Neuron (in vitro differentiated cells): ENCODE measurements around the gene MSMB.
"Not testable (repeated sequence)": the region's sequence is repeated elsewhere in the genome, so short reads cannot be mapped to it uniquely, and the experiment has no call there.

Experiments
- H2AFZ ChIP-seq: one replicate; pipeline ENCODE4 v1.6.1; 2013; ENCODE audit warnings: low read depth, mild to moderate bottlenecking, inconsistent platforms, low read length, moderate library complexity
- H3K27me3 ChIP-seq: one replicate; pipeline ENCODE4 v1.6.1; 2013; ENCODE audit warnings: low read length; ENCODE audit not compliant: insufficient read depth
- H3K36me3 ChIP-seq: one replicate; pipeline ENCODE4 v1.6.1; 2013; ENCODE audit warnings: low read length; ENCODE audit not compliant: insufficient read depth
- H3K4me1 ChIP-seq: one replicate; pipeline ENCODE4 v1.6.1; 2013; ENCODE audit warnings: low read length; ENCODE audit not compliant: insufficient read depth
- H3K4me3 ChIP-seq: 2 replicates; pipeline ENCODE4 v1.5.1; 2013; ENCODE audit warnings: mild to moderate bottlenecking, low read length, moderate library complexity
- H3K9me3 ChIP-seq: one replicate; pipeline ENCODE4 v1.6.1; 2013; ENCODE audit warnings: low read length

MSMB gene

DNA sequence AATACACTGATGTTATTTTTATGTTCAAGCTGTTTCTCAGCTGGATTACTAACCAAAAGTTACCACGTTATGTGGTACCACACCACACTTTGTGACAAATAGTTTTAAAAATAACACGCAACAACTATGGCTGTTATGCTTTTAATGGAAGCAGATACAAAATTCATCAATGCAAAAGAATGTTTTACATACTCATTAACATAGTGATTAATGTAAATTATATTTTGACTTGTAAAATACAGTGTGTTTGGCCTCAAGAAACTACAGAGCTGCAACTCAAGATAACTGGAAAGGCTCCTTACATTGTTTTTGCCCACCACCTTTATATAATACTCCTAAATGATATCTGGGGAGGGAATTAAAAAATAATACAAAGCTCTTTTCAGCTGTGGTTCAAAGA lies 41.1 kb downstream of the MSMB start:
- Histone ChIP-seq H3K9me3 (peaks cover 2% of the 10 kb centered on the region), H3K36me3 (peaks cover 86% of the 10 kb centered on the region), H3K4me1 (no peaks in the 10 kb centered on the region)

DNA sequence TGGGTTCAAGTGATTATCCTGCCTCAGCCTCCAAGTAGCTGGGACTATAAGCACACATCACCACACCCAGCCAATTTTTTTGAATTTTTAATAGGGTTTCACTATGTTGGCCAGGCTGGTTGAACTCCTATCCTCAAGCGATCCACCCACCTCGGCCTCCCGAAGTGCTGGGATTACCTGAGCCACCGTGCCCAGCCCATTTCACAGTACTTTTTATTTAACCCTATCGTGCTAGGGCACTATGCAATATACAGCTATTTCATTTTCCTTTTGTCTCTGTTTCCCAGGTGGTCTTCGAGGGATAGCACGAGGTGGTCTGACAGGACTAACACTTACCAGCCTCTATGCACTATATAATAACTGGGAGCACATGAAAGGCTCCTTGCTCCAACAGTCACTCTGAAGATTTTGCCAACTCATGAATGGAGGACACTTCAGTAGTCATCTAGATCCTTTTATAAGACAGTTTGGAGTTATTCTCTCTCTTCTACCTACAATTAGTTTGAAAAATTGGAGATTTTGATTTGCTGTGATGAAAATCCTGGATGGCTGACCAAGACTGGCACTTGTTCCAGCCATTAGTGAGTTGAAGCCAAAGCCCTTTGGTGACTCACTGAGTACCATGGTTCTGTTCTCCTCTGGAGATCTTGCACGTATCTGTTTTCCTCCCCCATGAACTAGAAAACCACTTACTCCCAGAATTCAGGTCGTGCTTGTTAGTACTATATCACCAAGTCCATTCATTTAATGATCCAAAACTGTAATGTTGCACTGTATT lies 43.0 kb downstream of the MSMB start:
- peaks cover 2% of the 10 kb centered on the region for H3K9me3 ChIP-seq
- no peaks in the 10 kb centered on the region for H3K27me3 ChIP-seq
- H3K36me3 ChIP-seq: peaks cover 75% of the 10 kb centered on the region
- H3K4me1 ChIP-seq: no peaks in the 10 kb centered on the region
- H3K4me3 ChIP-seq: no peak overlapping the region
- H2AFZ ChIP-seq: no peak overlapping the region

More for the DNA sequence above, 41.1 kb downstream of the MSMB start:
- H2AFZ ChIP-seq: no peak overlapping the region
- no peaks in the 10 kb centered on the region for H3K27me3 ChIP-seq
- H3K4me3 ChIP-seq: no peak overlapping the region

DNA sequence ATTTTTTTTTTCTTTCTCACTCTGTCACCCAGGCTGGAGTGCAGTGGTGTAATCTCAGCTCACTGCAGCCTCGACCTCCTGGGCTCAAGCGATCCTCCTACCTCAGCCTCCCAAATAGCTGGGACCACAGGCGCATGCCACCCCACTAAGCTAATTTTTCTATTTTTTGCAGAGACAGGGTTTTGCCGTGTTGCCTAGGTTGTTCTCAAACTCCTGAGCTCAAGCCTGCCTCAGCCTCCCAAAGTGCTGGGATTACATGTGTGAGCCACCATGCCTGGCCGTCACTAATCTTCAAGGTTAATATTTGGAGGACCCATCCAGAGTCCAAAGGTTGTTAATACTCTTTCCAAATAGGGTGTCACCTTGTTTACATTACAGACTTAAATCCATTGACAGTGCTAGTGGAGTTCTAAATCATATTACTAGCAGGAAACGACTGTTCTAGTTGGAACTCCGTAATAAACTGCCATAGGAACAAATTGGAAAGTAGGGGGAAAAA lies 43.8 kb downstream of the MSMB start:
- H3K4me1 ChIP-seq, H2AFZ ChIP-seq, H3K27me3 ChIP-seq, H3K9me3 ChIP-seq, H3K4me3 ChIP-seq: not testable (repeated sequence)
- H3K36me3 ChIP-seq: peaks cover 76% of the 10 kb centered on the region

DNA sequence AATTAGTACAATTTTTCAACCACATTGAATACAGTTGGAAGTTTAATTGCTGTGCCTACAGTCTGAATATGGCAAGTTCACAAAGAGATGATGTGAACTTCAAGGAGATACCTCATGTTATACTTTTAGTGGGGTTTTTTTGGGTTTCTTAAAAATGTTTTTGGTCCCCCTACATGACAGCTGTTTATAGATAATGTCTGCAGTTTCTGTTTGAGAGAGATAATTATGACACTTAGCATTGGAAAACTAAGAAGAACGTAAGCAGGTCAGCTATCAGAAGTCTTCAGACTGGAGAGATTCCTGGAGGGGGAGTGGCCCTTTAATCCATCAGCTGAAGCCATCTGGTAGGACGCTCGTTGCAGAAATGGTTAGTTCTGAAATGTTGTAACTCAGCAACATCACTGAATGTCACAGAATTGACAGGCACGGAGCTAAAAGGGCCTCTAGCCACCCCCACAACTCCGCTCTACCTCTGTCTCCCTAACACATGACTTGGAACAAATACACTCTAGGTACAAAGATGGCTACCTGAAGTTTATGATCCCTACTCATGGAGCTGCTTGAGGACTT lies 44.8 kb downstream of the MSMB start:
- Histone ChIP-seq H3K27me3 (no peaks in the 10 kb centered on the region), H3K36me3 (peaks cover 68% of the 10 kb centered on the region), H2AFZ (no peak overlapping the region), H3K4me3 (no peak overlapping the region), H3K4me1 (no peaks in the 10 kb centered on the region), H3K9me3 (no peaks in the 10 kb centered on the region)

DNA sequence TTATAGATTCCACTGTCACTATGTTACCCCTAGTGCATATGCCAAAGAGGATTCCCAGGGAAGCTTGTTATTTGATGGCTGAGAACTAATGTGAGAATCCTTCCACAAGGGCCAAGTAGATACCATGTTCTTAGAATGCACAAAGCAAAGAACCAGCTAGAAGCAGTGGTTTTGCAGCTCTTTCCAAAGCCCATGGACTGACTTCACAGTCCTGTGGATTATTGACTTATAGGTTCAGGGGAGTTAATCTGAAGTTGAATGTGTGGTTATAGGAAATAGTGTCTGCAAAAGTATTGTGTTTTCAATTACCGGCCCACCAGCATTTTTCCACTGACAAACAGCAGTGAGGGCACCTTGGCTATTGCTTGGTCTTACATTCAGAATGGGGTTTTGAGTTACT lies 45.5 kb downstream of the MSMB start:
- peaks cover 63% of the 10 kb centered on the region for H3K36me3 ChIP-seq
- no peaks in the 10 kb centered on the region for H3K27me3 ChIP-seq
- H3K4me1 ChIP-seq: no peaks in the 10 kb centered on the region
- no peaks in the 10 kb centered on the region for H3K9me3 ChIP-seq
- H2AFZ ChIP-seq: no peak overlapping the region
- no peak overlapping the region for H3K4me3 ChIP-seq

DNA sequence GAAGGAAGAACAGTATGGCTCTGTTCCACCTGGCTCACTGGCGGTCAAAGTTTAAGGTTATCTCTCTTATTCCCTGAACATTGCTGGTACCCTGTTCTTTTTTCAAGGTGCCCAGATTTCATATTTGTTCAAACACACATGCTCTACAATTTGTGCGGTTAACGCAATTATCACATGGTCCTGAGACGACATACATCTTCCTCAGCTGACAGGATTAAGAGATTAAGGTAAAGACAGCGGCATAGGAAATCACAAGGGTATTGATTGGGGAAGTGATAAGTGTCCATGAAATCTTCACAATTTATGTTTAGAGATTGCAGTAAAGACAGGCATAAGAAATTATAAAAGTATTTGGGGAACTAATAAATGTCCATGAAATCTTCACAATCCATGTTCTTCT lies 46.1 kb downstream of the MSMB start:
- not testable (repeated sequence) for H3K27me3 ChIP-seq, H3K9me3 ChIP-seq, H3K4me1 ChIP-seq, H2AFZ ChIP-seq, H3K4me3 ChIP-seq
- peaks cover 57% of the 10 kb centered on the region for H3K36me3 ChIP-seq

DNA sequence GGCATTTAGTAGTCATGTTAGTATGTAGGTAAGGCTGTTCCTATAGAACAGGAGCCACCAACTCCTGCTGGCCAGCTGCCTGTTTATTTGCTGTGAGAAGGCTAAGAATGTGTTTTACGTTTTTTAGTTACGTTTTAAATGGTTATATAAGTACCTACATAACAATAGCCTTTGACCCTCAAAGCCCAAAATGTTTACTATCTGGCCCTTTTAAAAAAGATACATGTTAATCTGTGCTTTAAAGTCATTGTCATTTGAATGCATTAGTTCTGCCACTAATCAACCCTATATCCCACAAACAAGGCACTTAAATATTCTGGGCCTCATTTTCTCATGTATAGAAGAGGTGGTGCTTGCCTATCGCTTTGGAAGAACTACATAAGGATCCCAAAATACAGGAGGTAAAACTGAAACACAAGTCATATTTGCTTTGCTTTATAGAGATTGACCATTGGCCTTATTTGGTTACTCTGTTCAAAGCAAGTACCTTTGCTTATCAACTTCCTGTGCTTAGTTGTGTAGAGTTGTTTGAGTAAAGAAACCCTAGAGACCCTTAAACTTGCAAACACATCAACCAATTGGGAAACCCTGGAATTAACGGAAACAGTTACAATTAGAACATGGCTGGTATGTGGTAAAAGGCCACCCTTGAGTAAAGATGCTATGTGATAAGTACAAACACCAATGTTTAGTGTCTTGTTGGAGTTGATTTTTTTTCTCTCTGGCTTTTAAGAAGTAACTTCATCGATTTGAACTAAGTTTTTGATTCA lies 47.9 kb downstream of the MSMB start:
- no peaks in the 10 kb centered on the region for H3K9me3 ChIP-seq
- no peak overlapping the region for H2AFZ ChIP-seq
- no peak overlapping the region for H3K4me3 ChIP-seq
- H3K27me3 ChIP-seq: no peaks in the 10 kb centered on the region
- H3K4me1 ChIP-seq: no peaks in the 10 kb centered on the region
- peaks cover 43% of the 10 kb centered on the region for H3K36me3 ChIP-seq

DNA sequence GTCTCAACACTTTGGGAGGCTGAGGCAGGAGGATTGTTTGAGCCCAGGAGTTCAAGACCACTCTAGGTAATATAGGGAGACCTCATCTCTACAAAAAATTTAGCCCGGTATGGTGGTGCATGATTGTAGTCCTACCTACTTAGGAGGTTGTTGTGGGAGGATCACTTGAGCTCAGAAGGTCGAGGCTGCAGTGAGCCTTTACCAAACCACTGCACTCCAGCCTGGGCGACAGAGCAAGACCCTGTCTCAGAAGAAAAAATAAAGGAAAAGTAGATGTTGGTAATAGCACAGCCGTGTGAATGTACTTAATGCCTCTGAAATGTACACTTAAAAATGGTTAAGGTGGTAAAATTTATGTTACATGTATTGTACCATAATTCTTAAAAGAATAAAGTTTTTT lies 48.5 kb downstream of the MSMB start:
- no peak overlapping the region for H2AFZ ChIP-seq
- no peaks in the 10 kb centered on the region for H3K4me1 ChIP-seq
- H3K27me3 ChIP-seq: no peaks in the 10 kb centered on the region
- H3K36me3 ChIP-seq: peaks cover 38% of the 10 kb centered on the region
- no peaks in the 10 kb centered on the region for H3K9me3 ChIP-seq
- H3K4me3 ChIP-seq: no peak overlapping the region

DNA sequence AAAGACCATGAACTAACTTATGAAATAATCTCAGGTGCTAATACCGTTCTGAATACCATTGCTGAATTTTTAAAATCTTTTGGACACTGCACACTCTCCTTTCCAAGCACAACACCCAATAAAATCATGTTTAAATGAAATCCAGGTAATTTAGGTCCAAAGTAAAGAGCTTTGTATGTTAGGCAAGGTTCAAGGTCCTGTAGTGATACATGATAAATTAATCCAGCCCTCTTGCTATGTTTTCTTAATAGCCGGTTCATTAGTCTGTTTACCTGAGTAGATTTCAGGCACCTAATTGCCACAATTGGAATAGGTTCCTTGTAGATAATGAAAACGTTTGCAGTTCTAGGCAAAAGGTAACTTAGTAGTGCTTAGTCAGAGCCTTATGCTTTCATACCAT lies 60.5 kb downstream of the MSMB start:
- H3K4me3 ChIP-seq, H3K4me1 ChIP-seq, H3K27me3 ChIP-seq, H3K9me3 ChIP-seq, H2AFZ ChIP-seq: not testable (repeated sequence)
- peaks cover 14% of the 10 kb centered on the region for H3K36me3 ChIP-seq

DNA sequence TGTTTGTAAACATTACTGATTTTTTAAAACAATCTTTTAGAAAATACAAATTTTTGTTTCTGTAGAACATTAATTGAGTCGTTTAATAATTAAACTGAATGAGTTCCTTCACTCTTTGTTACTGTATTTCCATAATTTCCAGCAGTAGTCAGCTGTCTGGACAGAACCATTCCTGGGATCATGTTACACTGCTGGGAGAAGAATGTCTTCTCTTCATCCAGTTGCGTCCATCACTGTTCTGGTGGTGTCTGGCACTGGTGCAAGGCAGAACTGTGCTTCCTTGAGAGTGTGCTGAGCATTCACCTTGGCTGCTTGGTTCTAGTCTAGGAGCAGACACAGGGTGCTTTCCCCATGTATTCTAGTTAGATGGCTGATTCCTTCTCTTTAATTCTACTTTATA lies 61.6 kb downstream of the MSMB start:
- not testable (repeated sequence) for H3K9me3 ChIP-seq, H3K4me3 ChIP-seq, H3K27me3 ChIP-seq, H2AFZ ChIP-seq, H3K4me1 ChIP-seq
- H3K36me3 ChIP-seq: peaks cover 14% of the 10 kb centered on the region

DNA sequence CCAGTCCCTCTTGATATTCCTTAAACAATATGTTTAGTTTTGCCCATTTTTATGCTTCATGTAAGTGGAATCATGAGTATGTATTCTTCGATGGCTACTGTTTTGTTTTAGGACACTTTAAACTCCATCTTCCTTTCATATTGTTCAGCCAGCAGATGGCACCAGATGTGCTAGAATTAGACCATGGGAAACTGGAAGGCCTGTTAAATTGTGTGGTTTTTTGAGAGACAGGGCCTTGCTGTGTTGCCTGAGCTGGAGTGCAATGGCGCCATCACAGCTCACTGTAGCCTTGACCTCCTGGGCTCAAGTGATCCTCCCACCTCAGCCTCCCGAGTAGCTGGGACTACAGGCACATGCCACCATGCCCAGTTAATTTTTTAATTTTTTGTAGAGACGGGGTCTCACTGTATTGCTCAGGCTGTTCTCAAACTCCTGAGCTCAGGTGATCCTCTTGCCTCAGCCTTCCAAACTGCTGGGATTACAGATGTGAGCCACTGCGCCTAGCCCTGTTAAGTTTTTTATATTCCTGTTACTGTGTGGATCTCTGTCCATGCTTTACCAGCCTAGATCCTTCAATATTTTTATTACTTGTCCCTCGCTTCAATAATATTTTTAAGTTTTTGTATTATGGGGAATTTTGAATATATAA lies 62.4 kb downstream of the MSMB start:
- not testable (repeated sequence) for H2AFZ ChIP-seq, H3K4me3 ChIP-seq, H3K4me1 ChIP-seq, H3K27me3 ChIP-seq, H3K9me3 ChIP-seq
- H3K36me3 ChIP-seq: peaks cover 12% of the 10 kb centered on the region
